OCI-LY1 (cell line): Measurements from ENCODE around the gene ALDH16A1.

Experiments
- EZH2 ChIP-seq: fragments of 200-600 bp; sonication (generic), shearing (Covaris generic); IDR thresholded peaks from 2 replicates; pipeline ENCODE4 v1.8.0; 2017; ENCODE audit warnings: borderline replicate concordance, mixed run types, mild to moderate bottlenecking, antibody characterized with exemption, low read length, moderate library complexity, mixed read lengths
- TF ChIP-seq, protein P1 (sequence below): fragments of 200-600 bp; sonication (generic), shearing (Covaris generic); IDR thresholded peaks from 2 replicates; pipeline ENCODE4 v1.5.1; 2017; ENCODE audit warnings: mild to moderate bottlenecking, antibody characterized with exemption, low read length, moderate library complexity, mixed read lengths

DNA sequence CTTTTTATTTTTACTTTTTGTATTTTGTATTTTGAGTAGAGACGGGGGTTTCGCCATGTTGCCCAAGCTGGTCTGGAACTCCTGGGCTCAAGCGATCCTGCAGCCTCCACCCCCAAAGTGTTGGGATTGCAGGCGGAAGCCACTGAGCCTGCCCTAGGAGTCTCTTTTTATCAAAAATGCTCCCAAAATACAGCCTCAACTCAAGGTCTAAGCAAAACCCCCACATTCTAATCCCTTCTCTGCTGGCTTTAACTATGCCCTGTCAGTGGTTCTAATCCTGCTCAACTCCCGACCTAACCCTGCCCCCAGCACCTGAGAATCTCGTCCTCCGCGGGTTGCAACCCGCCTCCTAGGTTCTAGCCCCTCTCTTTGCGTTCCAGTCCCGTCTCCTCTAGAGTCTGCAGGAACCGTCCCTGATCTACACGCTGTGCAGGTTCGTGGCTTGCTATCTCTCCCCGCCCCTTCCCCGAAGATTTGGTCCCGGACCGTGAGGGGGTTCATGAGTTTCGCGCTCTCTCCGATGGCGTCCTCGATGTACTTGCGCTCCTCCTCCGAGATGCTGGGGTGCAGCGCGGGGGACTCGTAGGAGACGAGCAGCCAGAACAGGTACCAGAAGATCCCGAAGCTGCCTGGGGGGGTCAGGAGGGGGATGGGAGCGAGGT is 19.7 kb upstream of the ALDH16A1 start:
- TF ChIP-seq, protein P1, sequence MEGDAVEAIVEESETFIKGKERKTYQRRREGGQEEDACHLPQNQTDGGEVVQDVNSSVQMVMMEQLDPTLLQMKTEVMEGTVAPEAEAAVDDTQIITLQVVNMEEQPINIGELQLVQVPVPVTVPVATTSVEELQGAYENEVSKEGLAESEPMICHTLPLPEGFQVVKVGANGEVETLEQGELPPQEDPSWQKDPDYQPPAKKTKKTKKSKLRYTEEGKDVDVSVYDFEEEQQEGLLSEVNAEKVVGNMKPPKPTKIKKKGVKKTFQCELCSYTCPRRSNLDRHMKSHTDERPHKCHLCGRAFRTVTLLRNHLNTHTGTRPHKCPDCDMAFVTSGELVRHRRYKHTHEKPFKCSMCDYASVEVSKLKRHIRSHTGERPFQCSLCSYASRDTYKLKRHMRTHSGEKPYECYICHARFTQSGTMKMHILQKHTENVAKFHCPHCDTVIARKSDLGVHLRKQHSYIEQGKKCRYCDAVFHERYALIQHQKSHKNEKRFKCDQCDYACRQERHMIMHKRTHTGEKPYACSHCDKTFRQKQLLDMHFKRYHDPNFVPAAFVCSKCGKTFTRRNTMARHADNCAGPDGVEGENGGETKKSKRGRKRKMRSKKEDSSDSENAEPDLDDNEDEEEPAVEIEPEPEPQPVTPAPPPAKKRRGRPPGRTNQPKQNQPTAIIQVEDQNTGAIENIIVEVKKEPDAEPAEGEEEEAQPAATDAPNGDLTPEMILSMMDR, result no peak
- no peak for TF ChIP-seq EZH2
